Skeletal muscle satellite cell (primary cell): ENCODE measurements around the gene TMEM200A.

Experiments
- H3K27me3 ChIP-seq: 2 replicates; pipeline ENCODE4 v1.7.0; 2013; ENCODE audit warnings: low read length; ENCODE audit not compliant: control insufficient read depth, insufficient read depth
- H3K36me3 ChIP-seq: 2 replicates; pipeline ENCODE4 v1.7.0; 2013; ENCODE audit warnings: mild to moderate bottlenecking, control low read depth, low read length; ENCODE audit not compliant: insufficient read depth
- H3K4me1 ChIP-seq: 2 replicates; pipeline ENCODE4 v1.7.0; 2013; ENCODE audit warnings: low read length; ENCODE audit not compliant: control insufficient read depth, insufficient read depth
- H3K4me2 ChIP-seq: 2 replicates; pipeline ENCODE4 v1.7.0; 2013; ENCODE audit warnings: mild to moderate bottlenecking, low read length
- H3K4me3 ChIP-seq: 2 replicates; pipeline ENCODE4 v1.7.0; 2013; ENCODE audit warnings: low read length
- H3K9ac ChIP-seq: 2 replicates; pipeline ENCODE4 v1.7.0; 2013; ENCODE audit warnings: mild to moderate bottlenecking, low read depth, low read length, moderate library complexity
- H3K9me3 ChIP-seq: replicated peaks from 2 replicates; pipeline ENCODE4 v1.7.0; 2013; ENCODE audit warnings: mild to moderate bottlenecking, control low read depth, low read length

TMEM200A gene

DNA sequence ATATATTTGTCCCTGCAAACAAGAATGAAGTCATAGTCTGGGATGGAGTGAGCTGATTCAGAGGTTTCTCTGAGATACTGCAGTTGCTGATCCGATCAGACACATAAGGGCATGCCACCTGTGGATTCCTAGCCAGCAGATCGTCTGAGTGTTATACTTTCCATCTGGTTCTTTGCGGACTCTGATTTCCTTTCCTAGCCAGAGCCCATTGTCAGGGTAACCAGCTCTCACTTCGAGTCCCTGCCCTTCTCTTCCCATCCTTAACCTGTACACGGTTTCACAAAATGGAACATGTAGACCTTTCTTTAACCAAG, 100.9 kb downstream of the TMEM200A start:
- H3K9me3 ChIP-seq = no peaks in the 10 kb centered on the region
- peaks cover 8% of the 10 kb centered on the region for H3K4me1 ChIP-seq
- H3K36me3 ChIP-seq = no peaks in the 10 kb centered on the region
- H3K4me3 ChIP-seq = no peak overlapping the region
- no peak overlapping the region for H3K4me2 ChIP-seq
- H3K9ac ChIP-seq = no peak overlapping the region
- no peaks in the 10 kb centered on the region for H3K27me3 ChIP-seq

DNA sequence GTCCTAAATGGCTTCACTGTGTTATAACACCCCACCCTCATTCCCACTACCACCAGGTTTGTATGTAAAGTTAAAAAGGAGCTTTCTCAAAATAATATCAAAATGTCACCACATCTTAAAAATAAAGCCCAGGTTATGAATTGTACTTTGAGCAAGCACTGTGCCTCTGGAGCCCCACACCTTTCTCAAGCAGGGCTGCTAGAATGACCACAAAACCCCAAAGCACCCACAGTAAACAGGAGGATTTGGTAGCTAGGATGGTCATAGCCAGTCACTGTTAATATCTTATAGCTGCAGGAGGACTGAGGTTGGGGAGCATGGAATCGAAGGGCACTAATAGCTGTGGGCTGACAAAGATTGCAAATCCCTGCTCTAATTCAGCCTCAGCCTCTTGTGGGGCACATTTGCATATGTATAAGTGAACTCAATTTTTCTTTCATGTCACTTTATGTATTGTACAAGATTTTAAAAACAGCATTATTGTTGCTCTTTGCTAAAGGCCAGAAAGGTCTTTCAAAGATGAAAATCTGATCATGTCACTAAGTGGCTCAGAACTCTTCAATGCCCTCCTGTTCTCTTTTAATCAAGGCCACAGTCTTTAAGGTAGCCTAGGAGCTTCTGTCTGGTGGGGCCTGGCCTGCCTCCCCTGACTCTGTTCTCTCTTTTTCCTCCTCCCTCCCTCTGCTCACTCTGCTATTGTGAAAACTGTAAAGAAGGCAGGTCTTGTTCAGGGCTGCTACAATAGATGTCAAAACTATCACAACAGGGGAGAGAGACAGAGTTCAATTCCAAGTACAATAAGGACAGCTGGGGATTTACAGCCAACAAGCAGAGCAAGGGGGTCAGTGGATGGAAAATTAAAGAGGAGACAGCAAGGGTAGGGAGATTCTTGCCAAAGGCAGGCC, 101.6 kb downstream of the TMEM200A start:
- H3K9ac ChIP-seq = no peak overlapping the region
- peaks cover 8% of the 10 kb centered on the region for H3K4me1 ChIP-seq

DNA sequence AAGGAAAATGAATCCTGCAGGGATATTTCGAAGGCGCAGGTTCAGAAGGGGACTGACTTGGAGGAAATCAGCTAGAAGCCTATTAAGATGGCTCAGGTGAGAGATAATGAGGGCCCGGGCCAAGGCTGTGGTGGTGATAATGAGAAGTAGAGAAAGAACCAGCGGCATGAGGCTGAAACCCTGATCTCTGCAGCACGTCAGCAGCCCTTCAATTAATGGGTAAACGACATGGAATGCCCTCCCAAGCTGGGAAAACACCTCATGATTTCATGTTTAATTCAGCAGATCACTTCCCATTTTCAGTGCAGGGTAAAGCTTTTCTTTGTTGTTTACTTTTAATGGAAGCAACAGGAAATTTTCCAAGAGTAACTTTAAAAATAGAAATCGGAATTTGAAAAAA, 104.9 kb downstream of the TMEM200A start:
- H3K4me2 ChIP-seq = no peak overlapping the region
- H3K9ac ChIP-seq = no peak overlapping the region
- H3K4me1 ChIP-seq = peaks cover 15% of the 10 kb centered on the region
- H3K9me3 ChIP-seq = no peaks in the 10 kb centered on the region
- H3K36me3 ChIP-seq = no peaks in the 10 kb centered on the region
- no peak overlapping the region for H3K4me3 ChIP-seq
- no peaks in the 10 kb centered on the region for H3K27me3 ChIP-seq

More for the DNA sequence above, 101.6 kb downstream of the TMEM200A start:
- Histone ChIP-seq H3K36me3 (no peaks in the 10 kb centered on the region), H3K4me3 (no peak overlapping the region), H3K27me3 (no peaks in the 10 kb centered on the region), H3K4me2 (no peak overlapping the region), H3K9me3 (no peaks in the 10 kb centered on the region)

DNA sequence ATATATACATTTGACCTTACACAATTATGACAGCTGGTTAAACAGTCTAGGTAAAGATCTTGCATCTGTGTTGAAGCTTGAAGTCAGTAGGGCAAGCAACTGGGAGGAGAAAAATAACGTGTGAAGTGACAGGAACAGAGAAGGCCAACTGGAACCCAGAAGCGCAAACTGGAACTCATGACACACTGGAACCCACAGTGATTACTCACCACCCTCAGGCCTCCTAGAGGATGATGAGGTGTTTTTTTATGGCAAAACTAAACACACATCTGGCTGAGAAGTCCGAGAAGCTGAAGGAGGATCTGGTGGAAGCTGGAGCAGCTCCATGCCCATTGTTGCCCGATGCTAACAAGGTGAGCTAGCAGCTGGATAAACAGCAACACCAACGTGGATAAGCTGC, 108.1 kb downstream of the TMEM200A start:
- no peak overlapping the region for H3K9ac ChIP-seq

DNA sequence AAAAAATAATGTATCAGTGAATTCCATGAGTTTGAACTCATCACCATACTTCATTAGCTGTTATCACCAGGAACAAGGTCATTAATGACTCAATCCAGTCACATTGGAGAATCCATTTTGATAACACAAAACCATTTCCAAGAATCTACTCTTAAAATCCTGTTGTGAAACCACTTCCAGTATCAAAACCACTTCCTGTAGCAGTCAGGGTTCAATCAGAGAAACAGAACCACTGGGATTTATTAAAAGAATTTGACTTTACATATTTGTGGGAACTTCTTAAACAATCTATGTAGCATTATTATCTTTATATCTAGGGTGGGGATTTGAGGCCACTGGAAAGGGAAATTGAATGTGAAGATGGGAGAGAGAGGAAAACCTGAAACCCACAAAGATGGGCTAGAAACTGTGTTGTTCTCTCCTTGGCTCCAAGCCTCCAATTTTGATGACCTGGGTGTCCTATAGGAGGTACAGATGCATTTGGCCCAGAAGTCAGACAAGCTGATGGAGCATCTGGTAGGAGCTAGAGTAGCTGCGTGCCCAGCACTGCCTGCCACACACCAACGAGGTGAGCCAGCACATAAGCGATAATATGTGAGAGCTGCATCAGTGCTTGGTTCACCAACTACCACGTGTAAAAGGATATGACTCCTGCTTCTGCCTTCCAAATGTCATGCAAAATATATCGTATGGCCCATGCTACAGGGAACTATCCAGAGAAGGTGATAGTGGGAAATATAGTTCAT, 117.0 kb downstream of the TMEM200A start:
- Histone ChIP-seq H3K27me3 (no peaks in the 10 kb centered on the region), H3K4me1 (peaks cover 13% of the 10 kb centered on the region), H3K4me3 (no peak overlapping the region), H3K9ac (no peak overlapping the region), H3K4me2 (peak overlapping the region; percentile 36), H3K36me3 (no peaks in the 10 kb centered on the region), H3K9me3 (no peaks in the 10 kb centered on the region)

More for the DNA sequence above, 108.1 kb downstream of the TMEM200A start:
- Histone ChIP-seq H3K4me3 (no peak overlapping the region), H3K9me3 (no peaks in the 10 kb centered on the region), H3K36me3 (no peaks in the 10 kb centered on the region), H3K27me3 (no peaks in the 10 kb centered on the region), H3K4me1 (peaks cover 9% of the 10 kb centered on the region), H3K4me2 (no peak overlapping the region)

DNA sequence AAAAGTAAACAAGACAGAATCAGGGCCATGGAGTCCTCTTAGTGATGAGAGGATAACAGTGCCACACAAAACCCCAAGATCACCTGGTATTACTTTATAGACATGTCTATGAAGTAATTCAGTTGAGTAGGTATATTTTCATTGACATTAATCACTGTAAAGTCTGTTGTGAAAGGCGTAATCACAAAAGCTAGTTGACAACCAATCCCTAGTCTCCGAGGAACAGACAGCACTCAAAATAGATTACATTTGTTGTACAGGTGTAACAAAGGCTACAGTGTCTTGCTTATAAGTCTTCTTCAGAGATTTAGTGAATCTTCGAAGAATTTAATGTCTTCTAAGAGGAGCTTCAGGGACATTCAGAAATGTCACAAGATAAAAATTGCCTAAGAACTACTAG, 120.1 kb downstream of the TMEM200A start:
- H3K4me2 ChIP-seq = no peak overlapping the region
- H3K36me3 ChIP-seq = no peaks in the 10 kb centered on the region
- no peaks in the 10 kb centered on the region for H3K27me3 ChIP-seq
- H3K9ac ChIP-seq = no peak overlapping the region
- peaks cover 13% of the 10 kb centered on the region for H3K4me1 ChIP-seq
- no peaks in the 10 kb centered on the region for H3K9me3 ChIP-seq
- no peak overlapping the region for H3K4me3 ChIP-seq

DNA sequence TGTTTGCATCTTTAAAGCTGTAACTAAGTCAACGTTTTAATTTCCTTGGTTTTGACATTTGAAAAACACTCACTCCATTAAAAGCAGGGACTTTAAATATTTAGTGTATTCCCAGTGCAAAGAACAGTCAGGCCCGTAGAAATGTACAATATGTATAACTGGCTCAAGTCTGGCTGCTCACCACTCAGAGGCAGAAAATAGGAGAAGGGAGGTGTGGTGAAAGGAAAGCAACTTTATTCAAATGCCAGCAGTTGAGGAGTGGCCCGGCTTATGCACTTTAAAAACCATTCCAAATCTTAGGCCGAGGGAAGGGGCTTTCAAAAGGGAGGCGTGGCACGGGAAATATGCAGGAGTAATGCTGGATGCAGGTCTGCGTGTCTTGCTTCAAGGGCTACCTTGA, 120.6 kb downstream of the TMEM200A start:
- H3K4me2 ChIP-seq = no peak overlapping the region
- no peak overlapping the region for H3K4me3 ChIP-seq
- no peaks in the 10 kb centered on the region for H3K9me3 ChIP-seq
- H3K36me3 ChIP-seq = no peaks in the 10 kb centered on the region
- H3K27me3 ChIP-seq = no peaks in the 10 kb centered on the region
- H3K9ac ChIP-seq = no peak overlapping the region
- peaks cover 13% of the 10 kb centered on the region for H3K4me1 ChIP-seq

DNA sequence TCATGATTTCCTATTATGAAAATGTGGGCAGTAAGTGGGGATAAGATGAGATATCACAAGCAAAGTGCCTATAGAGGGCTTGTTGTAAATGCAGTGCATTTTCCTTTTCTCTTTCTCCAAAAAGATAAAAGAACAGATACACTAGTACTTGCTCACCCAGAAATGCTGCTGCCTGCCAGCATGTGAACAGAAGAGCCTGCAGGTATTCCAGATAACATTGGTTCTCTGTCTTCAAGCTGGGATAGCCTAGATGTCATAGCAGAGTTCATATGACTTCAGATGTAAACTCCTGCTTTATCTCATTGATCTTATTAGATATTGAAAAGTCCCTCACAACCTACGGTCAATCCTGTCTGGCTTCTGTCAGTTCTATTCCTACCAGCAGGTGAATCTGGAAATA, 123.7 kb downstream of the TMEM200A start:
- no peaks in the 10 kb centered on the region for H3K36me3 ChIP-seq
- no peak overlapping the region for H3K4me2 ChIP-seq
- H3K27me3 ChIP-seq = no peaks in the 10 kb centered on the region
- no peak overlapping the region for H3K9ac ChIP-seq
- peaks cover 3% of the 10 kb centered on the region for H3K4me1 ChIP-seq
- no peaks in the 10 kb centered on the region for H3K9me3 ChIP-seq
- H3K4me3 ChIP-seq = no peak overlapping the region
